MM.1S (cell line): Measurements from ENCODE around the gene HELZ.

ENCODE experiments used
- CTCF ChIP-seq: fragments of 300-600 bp; sonication (generic); IDR thresholded peaks from 2 replicates; pipeline ENCODE4 v1.5.1; 2016; ENCODE audit warnings: antibody characterized with exemption, low read length, mixed read lengths
- EZH2 ChIP-seq: fragments of 300-600 bp; sonication (generic); optimal IDR thresholded peaks from 2 replicates; pipeline ENCODE3; 2017; ENCODE audit warnings: low read depth, mild to moderate bottlenecking, antibody characterized with exemption, low read length, mixed read lengths

GRCh38 chr17:67210915-67211314 lies 34.1 kb downstream of the HELZ start:
- TF ChIP-seq CTCF (no peak), EZH2 (no peak)
